ENCODE measurements around the gene C1orf210.

GRCh38 chr1:43274804-43275180 lies 10.6 kb downstream of the C1orf210 start:
- TF ChIP-seq CTCF (IDR thresholded peaks at IDR 0.05): no peak
- TF ChIP-seq POLR2A (IDR thresholded peaks at IDR 0.05): no peak
